Urinary bladder (tissue), 4 donors: ENCODE results near the gene SEC14L2. TPM values are rescaled to one million over a fixed set of nuclear protein-coding genes. Genes with fewer than 3 reads are reported as not detected.
"Not testable (repeated sequence)": the region's sequence is repeated elsewhere in the genome, so short reads cannot be mapped to it uniquely, and the experiment has no call there.

Experiments used
- DNase-seq: peaks from one replicate; pipeline ENCODE4 v3.0.0-alpha.2; 2015; ENCODE audit errors: extremely low spot score
- H3K27ac ChIP-seq: one replicate; pipeline ENCODE4 v1.5.1; 2013; ENCODE audit warnings: low read depth, mild to moderate bottlenecking, moderate library complexity
- H3K36me3 ChIP-seq: one replicate; pipeline ENCODE4 v1.6.1; 2013; ENCODE audit warnings: mild to moderate bottlenecking, moderate library complexity; ENCODE audit not compliant: insufficient read depth
- H3K4me1 ChIP-seq: one replicate; pipeline ENCODE4 v1.6.1; 2013; ENCODE audit warnings: mild to moderate bottlenecking, moderate library complexity; ENCODE audit not compliant: insufficient read depth
- H3K4me3 ChIP-seq: one replicate; pipeline ENCODE4 v1.5.1; 2013; ENCODE audit warnings: low read depth, low read length
- WGBS: extraction: QIAGEN DNeasy Blood & Tissue Kit; methylation state at CpG from one replicate; pipeline ENCODE4 v1.1.7; 2013; 5-methylcytosine and 5-hydroxymethylcytosine counted together
- polyA plus RNA-seq: library from polyadenylated mRNA; stranded (reverse); fragments of 200-250 nt; gene quantifications from one replicate; pipeline ENCODE4 v1.2.3, GENCODE V29; 2013
- total RNA-seq: library from RNA; depleted of rRNA; stranded (reverse); fragments of >200 nt; gene quantifications from one replicate; pipeline ENCODE4 v1.2.3, GENCODE V29; 2014
- donor health status: healthy with polysubstance abuse.
- donor health status: healthy.

SEC14L2 gene
- total and polyA plus RNA-seq, 2 donors: 6.2 to 11.0 TPM

- H3K36me3 ChIP-seq, H3K4me3 ChIP-seq, DNase-seq, H3K4me1 ChIP-seq, H3K27ac ChIP-seq: not testable (repeated sequence)
- 96% methylated on average over 5 of the region's 5 CpGs for WGBS
Measured at GRCh38 chr22:30402766-30403104, 5.9 kb downstream of the SEC14L2 start.

GRCh38 chr22:30404307-30404706 is 7.5 kb downstream of the SEC14L2 start:
- Histone ChIP-seq H3K4me3 (no peak overlapping the region), H3K36me3 (no peaks in the 10 kb centered on the region), H3K4me1 (no peaks in the 10 kb centered on the region), H3K27ac (no peak overlapping the region)
- DNase-seq: no peak
- WGBS: 87% methylated on average over 6 of the region's 6 CpGs

- 62% methylated on average over 4 of the region's 4 CpGs for WGBS
- no peak for DNase-seq
- no peak overlapping the region for H3K27ac ChIP-seq
- no peaks in the 10 kb centered on the region for H3K36me3 ChIP-seq
- H3K4me1 ChIP-seq: no peaks in the 10 kb centered on the region
- no peak overlapping the region for H3K4me3 ChIP-seq
Measured at GRCh38 chr22:30405731-30406130, 8.9 kb downstream of the SEC14L2 start.

GRCh38 chr22:30406400-30406799 is 9.6 kb downstream of the SEC14L2 start:
- Histone ChIP-seq H3K4me1 (no peaks in the 10 kb centered on the region), H3K4me3 (no peak overlapping the region), H3K27ac (no peak overlapping the region), H3K36me3 (no peaks in the 10 kb centered on the region)
- 82% methylated on average over 6 of the region's 6 CpGs for WGBS
- no peak for DNase-seq

GRCh38 chr22:30408388-30409102 is 11.7 kb downstream of the SEC14L2 start:
- H3K4me3 ChIP-seq: no peak overlapping the region
- no peak overlapping the region for H3K27ac ChIP-seq
- H3K36me3 ChIP-seq: no peaks in the 10 kb centered on the region
- WGBS: 82% methylated on average over 13 of the region's 13 CpGs
- DNase-seq: no peak
- no peaks in the 10 kb centered on the region for H3K4me1 ChIP-seq

GRCh38 chr22:30411780-30412179 is 15.0 kb downstream of the SEC14L2 start:
- WGBS: 86% methylated on average over 3 of the region's 3 CpGs
- H3K4me3 ChIP-seq: no peak overlapping the region
- no peak for DNase-seq
- no peaks in the 10 kb centered on the region for H3K4me1 ChIP-seq
- no peaks in the 10 kb centered on the region for H3K36me3 ChIP-seq
- H3K27ac ChIP-seq: no peak overlapping the region

GRCh38 chr22:30413001-30413400 is 16.2 kb downstream of the SEC14L2 start:
- no peaks in the 10 kb centered on the region for H3K4me1 ChIP-seq
- no peak overlapping the region for H3K27ac ChIP-seq
- no peaks in the 10 kb centered on the region for H3K36me3 ChIP-seq
- DNase-seq: no peak
- WGBS: 87% methylated on average over 4 of the region's 4 CpGs
- no peak overlapping the region for H3K4me3 ChIP-seq

GRCh38 chr22:30413745-30414524 is 17.1 kb downstream of the SEC14L2 start:
- no peaks in the 10 kb centered on the region for H3K4me1 ChIP-seq
- WGBS: 86% methylated on average over 5 of the region's 5 CpGs
- no peak for DNase-seq
- H3K36me3 ChIP-seq: no peaks in the 10 kb centered on the region
- no peak overlapping the region for H3K4me3 ChIP-seq
- H3K27ac ChIP-seq: no peak overlapping the region

- H3K4me1 ChIP-seq: no peaks in the 10 kb centered on the region
- no peaks in the 10 kb centered on the region for H3K36me3 ChIP-seq
- H3K27ac ChIP-seq: no peak overlapping the region
- 83% methylated on average over 4 of the region's 4 CpGs for WGBS
- no peak for DNase-seq
- no peak overlapping the region for H3K4me3 ChIP-seq
Measured at GRCh38 chr22:30414525-30415047, 17.8 kb downstream of the SEC14L2 start.

GRCh38 chr22:30416403-30416802 is 19.6 kb downstream of the SEC14L2 start:
- Histone ChIP-seq H3K4me3 (no peak overlapping the region), H3K36me3 (no peaks in the 10 kb centered on the region), H3K27ac (no peak overlapping the region), H3K4me1 (no peaks in the 10 kb centered on the region)
- DNase-seq: no peak
- WGBS: 74% methylated on average over 2 of the region's 2 CpGs

GRCh38 chr22:30416837-30417236 is 20.0 kb downstream of the SEC14L2 start:
- no peaks in the 10 kb centered on the region for H3K36me3 ChIP-seq
- H3K27ac ChIP-seq: no peak overlapping the region
- H3K4me1 ChIP-seq: no peaks in the 10 kb centered on the region
- 50% methylated on average over 1 of the region's 1 CpG for WGBS
- no peak overlapping the region for H3K4me3 ChIP-seq
- no peak for DNase-seq

- no peak for DNase-seq
- H3K4me1 ChIP-seq: no peaks in the 10 kb centered on the region
- no peaks in the 10 kb centered on the region for H3K36me3 ChIP-seq
- H3K27ac ChIP-seq: no peak overlapping the region
- WGBS: 74% methylated on average over 6 of the region's 6 CpGs
- H3K4me3 ChIP-seq: no peak overlapping the region
Measured at GRCh38 chr22:30420347-30421125, 23.7 kb downstream of the SEC14L2 start.

- H3K4me1 ChIP-seq: no peaks in the 10 kb centered on the region
- no peak overlapping the region for H3K4me3 ChIP-seq
- H3K36me3 ChIP-seq: no peaks in the 10 kb centered on the region
- peak overlapping the region; percentile 13 for H3K27ac ChIP-seq
- DNase-seq: no peak
- 82% methylated on average over 8 of the region's 8 CpGs for WGBS
Measured at GRCh38 chr22:30421695-30422480, 25.1 kb downstream of the SEC14L2 start.
